Activated effector memory CD4-positive, alpha-beta T cell treated with anti-CD3 and anti-CD28 coated beads, Interleukin-2, amount 50 U/mL, for 16 hours (primary cell): ENCODE results near the gene TRAPPC10.

ENCODE experiments used
- DNase-seq: peaks from one replicate; pipeline ENCODE4 v3.0.0-alpha.2; 2020

The TRAPPC10 gene

DNA sequence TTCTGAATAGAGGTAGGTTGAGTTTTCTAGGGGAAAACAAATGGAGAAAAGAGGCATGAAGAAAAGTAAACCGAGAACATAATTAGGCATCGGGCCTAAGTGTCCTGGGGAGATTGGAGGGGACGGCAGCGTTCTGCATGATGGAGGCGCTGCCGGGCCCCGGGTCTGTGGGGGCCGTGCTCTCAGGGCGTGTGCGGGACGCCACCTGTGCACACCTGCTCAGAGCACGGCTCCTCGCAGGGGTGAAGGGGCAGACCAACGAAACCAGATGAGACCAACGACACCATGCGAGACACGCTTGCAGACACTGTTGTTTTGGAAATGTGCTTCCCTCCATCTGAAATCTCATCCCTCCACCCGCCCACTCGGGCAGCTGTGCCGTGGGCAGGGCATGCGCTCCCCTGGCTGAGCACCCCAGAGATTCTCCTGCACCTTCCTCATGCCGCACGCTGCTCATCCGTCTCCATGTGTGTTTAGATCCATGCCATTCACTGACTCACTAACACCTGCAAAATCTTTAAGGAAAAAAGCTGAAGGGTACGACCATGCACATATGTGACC lies 28.2 kb upstream of the TRAPPC10 start:
- no peak for DNase-seq

GRCh38 chr21:43984905-43985689 lies 27.0 kb upstream of the TRAPPC10 start:
- DNase-seq = no peak

DNA sequence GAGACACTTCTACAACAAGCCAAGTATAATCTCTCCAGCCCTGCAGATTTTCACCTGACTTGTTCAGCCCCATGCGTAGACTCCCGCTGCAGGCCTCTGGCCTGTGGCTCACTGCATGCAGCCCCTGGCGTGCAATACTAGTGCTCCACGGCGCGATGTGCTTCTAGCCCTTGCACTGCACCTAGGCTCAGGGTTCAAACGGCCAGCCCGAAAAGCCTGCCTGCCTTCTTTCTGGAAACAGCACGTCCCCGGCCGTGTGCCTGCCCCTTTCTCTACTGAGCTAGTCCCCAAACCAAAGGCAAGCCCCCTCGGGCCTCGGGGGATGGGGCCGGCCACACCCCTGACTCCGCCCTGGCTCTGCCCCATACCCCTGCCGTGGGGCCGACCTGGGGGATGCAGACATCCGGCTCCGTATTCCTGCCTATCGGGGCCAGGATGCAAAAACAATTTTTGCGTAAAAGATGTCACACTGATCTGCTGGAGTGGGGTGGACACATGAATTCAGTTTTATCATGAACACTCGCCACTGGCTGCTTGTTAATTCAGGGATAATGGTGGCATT lies 26.3 kb upstream of the TRAPPC10 start:
- no peak for DNase-seq

GRCh38 chr21:43986544-43987451 lies 25.3 kb upstream of the TRAPPC10 start:
- DNase-seq = no peak

DNA sequence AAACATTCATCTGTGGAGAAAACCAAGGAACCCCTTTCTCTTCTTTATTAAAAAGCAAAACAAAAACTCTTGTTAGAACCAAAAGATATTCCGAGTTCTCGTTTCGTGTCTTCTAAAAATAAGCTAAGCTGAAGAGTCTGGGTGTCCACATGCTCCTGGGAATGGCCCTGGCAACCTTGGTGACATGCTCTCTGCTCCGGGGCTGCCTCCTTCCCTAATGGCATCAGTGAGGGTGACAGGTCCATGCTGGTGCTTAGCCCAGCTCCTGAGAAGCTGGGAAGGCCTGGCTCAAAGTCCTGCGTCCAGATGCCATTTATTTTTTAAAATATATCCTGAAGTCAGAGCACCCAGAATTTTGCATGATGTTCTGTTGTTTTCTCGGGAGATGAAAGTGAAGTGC lies 24.6 kb upstream of the TRAPPC10 start:
- DNase-seq = no peak

DNA sequence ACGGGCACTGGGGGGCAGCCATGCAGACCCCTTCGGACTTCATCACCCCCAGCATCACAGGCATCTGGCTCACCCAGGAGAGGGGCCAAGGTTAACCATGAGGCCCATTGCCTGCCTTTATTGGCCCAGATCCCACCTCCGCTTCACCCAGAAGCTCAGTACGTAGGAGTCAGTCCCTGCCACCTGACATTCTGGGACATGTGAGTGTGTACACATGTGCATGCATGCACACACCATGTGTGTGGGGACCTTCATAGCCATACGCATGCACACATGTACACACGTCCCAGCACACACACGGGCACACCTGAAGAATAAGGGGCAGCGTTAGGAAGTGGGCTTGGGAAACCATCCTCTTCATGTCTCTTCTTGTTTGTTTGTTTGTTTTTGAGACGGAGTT lies 24.1 kb upstream of the TRAPPC10 start:
- DNase-seq = no peak

DNA sequence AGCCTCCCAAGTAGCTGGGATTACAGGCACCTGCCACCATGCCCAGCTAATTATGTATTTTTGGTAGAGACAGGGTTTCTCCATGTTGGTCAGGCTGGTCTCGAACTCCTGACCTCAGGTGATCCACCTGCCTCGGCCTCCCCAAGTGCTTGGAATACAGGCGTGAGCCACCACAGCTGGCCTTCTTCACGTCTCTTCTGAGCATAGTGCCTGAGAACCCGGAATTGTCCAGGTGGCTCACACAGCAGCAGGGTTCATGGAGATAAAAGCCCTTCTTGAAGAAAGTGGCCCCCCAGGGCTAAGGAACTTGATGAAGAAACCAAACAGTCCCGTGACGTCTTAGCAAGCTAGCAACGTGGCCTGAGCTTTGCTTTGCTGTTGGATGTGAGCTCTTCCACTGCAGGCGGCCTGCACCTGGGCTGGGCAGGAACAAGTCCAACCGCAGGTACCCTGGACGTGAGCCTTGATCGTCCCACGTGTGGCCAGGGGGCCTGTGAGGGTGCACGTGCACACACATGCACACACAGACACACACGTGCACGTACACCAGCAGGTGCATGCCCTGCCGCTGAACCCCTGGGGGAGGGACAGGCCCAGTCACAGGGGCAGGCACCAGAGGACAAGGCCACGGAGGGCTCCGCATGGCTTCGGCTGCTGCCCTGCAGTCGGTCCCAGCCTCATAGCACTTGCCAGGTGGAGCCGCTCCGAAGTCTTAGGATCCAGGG lies 23.4 kb upstream of the TRAPPC10 start:
- DNase-seq = no peak

- no peak for DNase-seq
Measured at GRCh38 chr21:43989401-43989800, 22.7 kb upstream of the TRAPPC10 start.

GRCh38 chr21:43991447-43991991 lies 20.6 kb upstream of the TRAPPC10 start:
- no peak for DNase-seq

GRCh38 chr21:43992121-43992520 lies 20.0 kb upstream of the TRAPPC10 start:
- DNase-seq = no peak

GRCh38 chr21:43993420-43993934 lies 18.6 kb upstream of the TRAPPC10 start:
- no peak for DNase-seq

- no peak for DNase-seq
Measured at GRCh38 chr21:43994085-43994484, 18.0 kb upstream of the TRAPPC10 start.

- no peak for DNase-seq
Measured at GRCh38 chr21:43994646-43995045, 17.5 kb upstream of the TRAPPC10 start.

DNA sequence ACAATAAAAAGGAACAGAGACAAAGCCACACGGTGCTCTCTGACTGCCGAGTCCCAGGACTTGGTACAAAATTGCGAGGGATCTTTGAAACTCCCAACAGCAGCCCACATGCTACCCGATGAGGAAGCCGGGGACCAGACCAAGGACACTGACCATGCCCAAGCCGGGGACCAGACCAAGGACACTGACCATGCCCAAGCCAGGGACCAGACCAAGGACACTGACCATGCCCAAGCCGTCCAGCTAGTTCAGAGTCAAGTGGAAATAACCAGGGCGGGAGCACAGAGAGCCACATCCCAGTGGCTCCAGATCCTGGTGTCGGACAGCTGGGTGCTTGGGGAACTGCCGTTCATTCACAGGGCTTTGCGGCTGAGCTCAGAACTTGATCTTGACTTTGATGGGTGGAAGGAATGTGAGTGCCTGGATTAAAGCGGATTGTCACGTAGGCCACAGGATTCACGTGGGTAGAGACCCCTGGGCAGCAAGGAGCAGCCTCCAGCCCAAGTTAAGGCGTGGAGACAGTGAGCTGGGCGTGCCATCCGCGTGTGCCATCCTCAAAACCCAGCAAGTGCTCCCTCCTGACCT lies 16.5 kb upstream of the TRAPPC10 start:
- no peak for DNase-seq

GRCh38 chr21:43997766-43998742 lies 14.1 kb upstream of the TRAPPC10 start:
- no peak for DNase-seq

DNA sequence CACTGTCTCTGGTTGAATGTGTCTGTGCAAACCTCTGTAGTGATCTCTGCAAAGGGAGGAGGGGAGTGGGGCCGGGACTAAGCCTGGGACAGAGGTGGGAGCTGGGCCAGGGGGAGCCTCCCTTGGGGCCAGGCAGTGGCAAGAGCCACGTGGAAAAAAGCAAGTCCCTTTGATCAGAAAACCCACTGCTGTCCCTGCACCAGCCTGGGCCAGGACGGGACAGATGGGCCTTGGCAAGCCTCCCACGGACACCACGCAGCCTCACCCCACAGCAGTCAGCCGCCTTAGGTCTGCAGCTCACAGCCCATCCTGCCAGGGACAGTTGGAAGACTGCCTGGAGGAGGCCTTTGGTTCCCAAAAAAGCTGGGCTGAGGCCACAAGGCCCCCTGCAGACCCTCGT lies 11.7 kb upstream of the TRAPPC10 start:
- no peak for DNase-seq

DNA sequence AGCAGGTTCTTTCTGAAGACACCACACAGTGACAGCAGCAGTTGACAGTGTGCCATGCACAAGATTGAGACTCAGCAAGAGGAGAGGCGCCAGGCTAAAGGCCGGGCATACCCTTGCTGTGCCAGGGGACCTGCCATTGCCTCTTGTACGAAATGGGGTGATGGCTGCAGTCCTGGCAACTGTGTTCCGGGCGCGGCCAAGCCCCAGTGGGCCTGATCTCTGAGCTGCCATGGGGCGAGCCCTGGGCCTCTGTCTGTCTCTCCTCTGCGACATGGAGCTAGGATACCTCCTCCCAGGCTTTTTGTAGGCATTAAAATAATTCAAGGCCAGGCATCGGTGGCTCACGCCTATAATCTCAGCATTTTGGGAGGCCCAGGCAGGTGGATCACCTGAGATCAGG lies 9.6 kb upstream of the TRAPPC10 start:
- DNase-seq = no peak

DNA sequence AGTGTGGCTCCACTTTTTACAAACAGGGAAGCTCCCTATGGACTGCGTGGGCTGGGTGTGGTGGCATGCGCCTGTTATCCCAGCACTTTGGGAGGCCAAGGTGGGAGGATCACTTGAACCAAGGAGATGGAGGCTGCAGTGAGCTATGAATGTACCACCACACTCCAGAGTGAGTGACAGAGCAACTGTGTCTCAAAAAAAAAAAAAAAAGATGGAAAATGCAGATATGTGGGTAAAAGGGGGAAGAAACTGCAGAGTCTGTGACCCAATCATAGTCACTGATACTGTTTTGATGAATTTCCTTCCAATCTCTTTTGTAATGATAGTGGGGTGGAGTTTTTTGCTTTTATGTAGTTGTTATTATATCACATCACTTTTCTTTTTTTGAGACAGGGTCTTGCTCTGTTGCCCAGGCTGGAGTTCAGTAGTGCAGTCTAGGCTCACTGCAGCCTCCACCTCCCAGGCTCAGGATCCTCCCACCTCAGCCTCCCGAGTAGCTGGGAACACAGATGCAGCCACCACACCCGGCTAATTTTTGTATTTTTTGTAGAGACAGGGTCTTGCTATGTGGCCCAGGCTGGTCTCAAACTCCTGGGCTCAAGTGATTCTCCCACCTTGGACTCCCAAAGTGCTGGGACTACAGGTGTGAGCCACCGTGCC lies 8.7 kb upstream of the TRAPPC10 start:
- DNase-seq = no peak

DNA sequence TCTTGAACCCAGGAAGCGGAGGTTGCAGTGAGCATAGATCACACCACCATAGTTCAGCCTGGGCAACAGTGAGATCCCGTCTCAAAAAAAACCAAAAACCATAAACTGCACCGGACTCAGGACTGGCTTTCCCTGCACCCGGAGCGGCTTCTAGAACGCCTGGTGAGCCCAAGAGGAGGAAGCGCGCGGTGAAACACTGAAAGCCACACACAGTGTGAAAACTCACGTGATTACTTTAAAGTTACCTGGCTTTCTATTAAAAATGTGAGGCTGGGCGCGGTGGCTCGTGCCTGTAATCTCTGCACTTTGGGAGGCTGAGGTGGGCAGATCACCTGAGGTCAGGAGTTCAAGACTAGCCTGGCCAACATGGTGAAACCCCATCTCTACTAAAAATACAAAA lies 7.0 kb upstream of the TRAPPC10 start:
- no peak for DNase-seq

- DNase-seq = no peak
Measured at GRCh38 chr21:44005593-44005992, 6.5 kb upstream of the TRAPPC10 start.
